ENCODE measurements around the gene OR5D14. TPM values are rescaled to one million over a fixed set of nuclear protein-coding genes. Genes with fewer than 3 reads are reported as not detected.

The OR5D14 gene
- total RNA-seq (not detected), polyA plus RNA-seq (not detected)

DNA sequence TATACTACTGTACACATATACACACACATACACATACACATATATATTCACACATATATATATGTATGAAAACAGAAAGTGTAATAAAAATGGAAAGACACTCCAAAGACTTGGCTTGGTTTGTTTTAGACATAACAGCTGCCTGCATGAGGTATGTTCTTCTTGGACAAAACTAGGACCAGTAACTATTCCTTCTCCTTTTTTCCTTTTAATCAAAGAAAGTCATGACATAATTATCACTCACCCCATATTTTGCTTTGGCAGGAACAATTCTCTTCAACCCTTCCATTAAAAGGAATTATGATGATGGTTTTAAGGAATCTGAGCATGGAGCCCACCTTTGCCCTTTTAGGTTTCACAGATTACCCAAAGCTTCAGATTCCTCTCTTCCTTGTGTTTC lies at the start of gene OR5D14:
Gene OR5D14, plus strand, starts transcription at position 301 of the 400 bp plus-strand sequence. Its CDS starts 0 bp downstream, at position 301.
- no peak within 1 kb of the TSS for H3K27ac ChIP-seq (ENCODE audit: low read depth)
- H3K36me3 ChIP-seq (ENCODE audit: insufficient read depth) = no peaks in the 10 kb centered on the region
- H3K4me1 ChIP-seq (ENCODE audit: insufficient read depth) = no peaks in the 10 kb centered on the region
- H3K4me3 ChIP-seq (ENCODE audit: low read depth, low read length) = no peak within 1 kb of the TSS
- no peak for DNase-seq (ENCODE audit: extremely low spot score)

DNA sequence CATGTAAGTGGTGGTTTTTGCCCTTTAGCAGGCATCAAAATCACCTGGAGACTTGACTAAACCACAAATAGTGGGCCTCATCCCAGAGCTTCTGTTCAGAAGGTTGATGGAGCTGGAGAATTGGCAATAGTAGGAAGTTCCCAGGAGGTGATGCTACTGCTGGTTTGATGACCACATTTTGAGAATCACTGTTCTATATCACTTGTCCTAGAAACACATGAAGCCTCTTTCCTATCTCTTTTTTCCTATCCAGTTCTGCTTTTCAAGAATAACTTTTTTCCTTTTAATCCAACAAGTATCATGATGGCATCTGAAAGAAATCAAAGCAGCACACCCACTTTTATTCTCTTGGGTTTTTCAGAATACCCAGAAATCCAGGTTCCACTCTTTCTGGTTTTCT lies 22.2 kb upstream of the OR5D14 start, which contains the start of gene OR5D13:
Gene OR5D13, plus strand, starts transcription at position 301 of the 400 bp plus-strand sequence. Its CDS starts 0 bp downstream, at position 301.
- H3K4me3 ChIP-seq (ENCODE audit: low read depth, low read length) = no peak within 1 kb of the TSS
- no peaks in the 10 kb centered on the region for H3K36me3 ChIP-seq (ENCODE audit: insufficient read depth)
- no peak within 1 kb of the TSS for H3K27ac ChIP-seq (ENCODE audit: low read depth)
- DNase-seq (ENCODE audit: extremely low spot score) = no peak
- no peaks in the 10 kb centered on the region for H3K4me1 ChIP-seq (ENCODE audit: insufficient read depth)

DNA sequence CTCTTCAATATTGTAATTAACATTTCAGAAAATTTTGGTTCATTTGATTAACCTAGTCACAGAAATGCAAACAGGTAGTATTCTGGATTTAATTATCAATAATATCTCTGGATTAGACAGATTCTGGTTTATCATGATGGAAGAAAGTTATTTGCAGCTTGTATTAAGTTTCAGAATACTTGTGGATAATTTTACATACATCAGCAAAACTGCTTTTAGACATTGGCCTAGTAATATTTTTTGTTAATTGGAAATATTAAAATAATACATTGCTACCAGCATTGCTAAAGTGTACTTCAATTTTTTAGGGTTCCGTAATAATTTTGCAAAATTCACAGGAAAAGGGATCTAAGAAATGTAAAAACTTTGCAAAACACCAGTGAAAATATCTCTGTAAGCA lies 3.8 kb upstream of the OR5D14 start:
- no peaks in the 10 kb centered on the region for H3K4me1 ChIP-seq (ENCODE audit: insufficient read depth)
- H3K4me3 ChIP-seq (ENCODE audit: low read depth, low read length) = no peak overlapping the region
- no peak overlapping the region for H3K27ac ChIP-seq (ENCODE audit: low read depth)
- peak; percentile 0 for DNase-seq (ENCODE audit: extremely low spot score)
- no peaks in the 10 kb centered on the region for H3K36me3 ChIP-seq (ENCODE audit: insufficient read depth)
- 85% methylated on average over 1 of the region's 1 CpG for WGBS

DNA sequence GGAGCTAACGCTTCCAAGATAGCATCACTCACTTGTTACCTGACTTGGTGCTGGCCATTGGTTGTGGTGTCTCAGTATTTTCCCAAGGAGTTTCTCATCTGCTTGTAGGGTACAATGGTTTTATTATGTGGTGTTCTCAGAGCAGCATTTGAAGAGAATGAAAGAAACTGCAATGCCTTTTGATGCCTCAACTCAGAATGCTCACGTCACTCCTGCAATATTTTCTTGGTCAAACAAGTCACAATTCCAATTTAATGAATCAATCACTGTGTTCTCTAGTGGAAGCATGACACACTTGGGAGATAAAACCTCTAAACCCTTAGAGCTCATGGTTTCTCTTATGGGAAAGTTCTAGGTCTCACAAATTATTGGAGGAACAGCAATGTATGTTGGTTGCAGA lies 2.0 kb upstream of the OR5D14 start:
- Histone ChIP-seq H3K4me1 (ENCODE audit: insufficient read depth) (no peaks in the 10 kb centered on the region), H3K36me3 (ENCODE audit: insufficient read depth) (no peaks in the 10 kb centered on the region), H3K27ac (ENCODE audit: low read depth) (no peak overlapping the region), H3K4me3 (ENCODE audit: low read depth, low read length) (no peak overlapping the region)
- DNase-seq (ENCODE audit: extremely low spot score) = no peak
- 75% methylated on average over 2 of the region's 2 CpGs for WGBS

DNA sequence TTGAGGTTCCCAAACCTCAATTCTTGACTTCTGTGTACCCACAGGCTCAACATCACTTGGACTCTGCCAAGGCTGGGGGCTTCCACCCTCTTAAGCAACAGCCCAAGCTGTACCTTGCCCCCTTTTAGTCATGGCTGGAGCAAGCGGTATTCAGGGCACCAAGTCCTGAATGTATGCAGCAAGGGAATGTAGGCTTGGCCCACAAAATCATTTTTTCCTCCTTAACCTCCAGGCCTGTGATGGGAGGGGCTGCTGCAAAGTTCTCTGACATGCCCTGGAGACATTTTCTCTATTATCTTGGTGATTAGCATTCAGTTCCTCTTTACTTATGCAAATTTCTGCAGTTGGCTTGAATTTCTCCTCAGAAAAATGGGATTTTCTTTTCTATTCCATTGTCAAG lies 10.9 kb downstream of the OR5D14 start:
- WGBS = 88% methylated on average over 1 of the region's 1 CpG
- Histone ChIP-seq H3K4me1 (ENCODE audit: insufficient read depth) (no peaks in the 10 kb centered on the region), H3K36me3 (ENCODE audit: insufficient read depth) (no peaks in the 10 kb centered on the region), H3K4me3 (ENCODE audit: low read depth, low read length) (no peak overlapping the region), H3K27ac (ENCODE audit: low read depth) (no peak overlapping the region)
- no peak for DNase-seq (ENCODE audit: extremely low spot score)

DNA sequence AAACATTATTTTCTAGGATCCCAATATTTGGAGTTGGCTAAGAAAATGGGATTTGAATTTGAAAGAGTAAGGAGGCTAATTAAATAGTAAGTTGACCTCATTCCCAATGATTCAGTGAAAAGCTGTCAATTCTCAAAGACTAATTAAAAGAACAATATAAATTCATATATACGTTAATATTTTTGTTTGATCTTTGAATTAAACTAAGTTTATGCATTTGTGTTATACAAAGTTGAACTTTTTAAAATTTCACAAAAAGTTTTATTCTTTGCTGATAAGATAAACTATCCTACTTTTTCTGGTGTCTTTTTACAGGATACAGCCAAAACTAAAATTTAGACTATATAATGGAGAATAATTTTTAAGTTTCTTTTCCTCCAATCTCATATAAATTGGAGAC lies 15.7 kb downstream of the OR5D14 start, which contains the start of gene OR5L1:
Gene OR5L1, plus strand, starts transcription at position 301 of the 400 bp plus-strand sequence. CDS start 100 bp downstream, outside the sequence.
- no peaks in the 10 kb centered on the region for H3K4me1 ChIP-seq (ENCODE audit: insufficient read depth)
- 77% methylated on average over 1 of the region's 1 CpG for WGBS
- no peak for DNase-seq (ENCODE audit: extremely low spot score)

DNA sequence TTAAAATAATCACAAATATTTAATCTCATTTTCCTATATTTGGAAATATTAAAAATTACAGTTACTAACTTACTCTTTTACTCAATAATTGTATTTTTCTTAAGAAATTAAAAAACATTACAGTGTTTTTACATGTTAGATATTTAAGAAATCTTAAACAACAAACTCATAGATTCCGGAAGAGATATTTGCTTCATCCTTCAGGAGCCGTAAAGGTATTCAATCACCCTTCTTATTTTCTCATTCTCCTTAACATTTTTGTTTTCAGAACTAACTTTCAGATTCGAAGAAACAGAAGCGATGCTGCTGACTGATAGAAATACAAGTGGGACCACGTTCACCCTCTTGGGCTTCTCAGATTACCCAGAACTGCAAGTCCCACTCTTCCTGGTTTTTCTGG lies 24.0 kb downstream of the OR5D14 start, which contains the start of gene OR5D18:
Gene OR5D18, plus strand, starts transcription at position 301 of the 400 bp plus-strand sequence. Its CDS starts 0 bp downstream, at position 301.
- Histone ChIP-seq H3K4me3 (ENCODE audit: low read depth, low read length) (no peak within 1 kb of the TSS), H3K27ac (ENCODE audit: low read depth) (no peak within 1 kb of the TSS), H3K4me1 (ENCODE audit: insufficient read depth) (no peaks in the 10 kb centered on the region), H3K36me3 (ENCODE audit: insufficient read depth) (no peaks in the 10 kb centered on the region)
- 82% methylated on average over 5 of the region's 5 CpGs for WGBS
- no peak for DNase-seq (ENCODE audit: extremely low spot score)

More for the DNA sequence above, 15.7 kb downstream of the OR5D14 start, which contains the start of gene OR5L1:
- no peak within 1 kb of the TSS for H3K4me3 ChIP-seq (ENCODE audit: low read depth, low read length)
- H3K27ac ChIP-seq (ENCODE audit: low read depth) = no peak within 1 kb of the TSS
- H3K36me3 ChIP-seq (ENCODE audit: insufficient read depth) = no peaks in the 10 kb centered on the region

DNA sequence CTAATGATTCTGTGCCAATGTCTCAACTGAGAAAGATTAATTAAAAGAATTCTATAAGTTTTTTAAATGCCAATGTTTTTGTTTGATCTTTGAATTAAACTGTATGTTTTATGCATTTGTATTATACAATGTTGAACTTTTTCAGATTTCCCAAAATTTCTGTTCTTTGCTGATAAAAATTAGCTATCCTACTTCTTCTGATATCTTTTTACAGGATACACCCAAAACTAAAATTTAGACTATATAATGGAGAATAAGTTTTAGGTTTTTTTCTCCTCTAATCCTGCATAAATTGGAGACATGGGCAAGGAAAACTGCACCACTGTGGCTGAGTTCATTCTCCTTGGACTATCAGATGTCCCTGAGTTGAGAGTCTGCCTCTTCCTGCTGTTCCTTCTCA lies 31.6 kb downstream of the OR5D14 start, which contains the start of gene OR5L2:
Gene OR5L2, plus strand, starts transcription at position 301 of the 400 bp plus-strand sequence. Its CDS starts 0 bp downstream, at position 301.
- no peak for DNase-seq (ENCODE audit: extremely low spot score)
- Histone ChIP-seq H3K27ac (ENCODE audit: low read depth) (no peak within 1 kb of the TSS), H3K4me1 (ENCODE audit: insufficient read depth) (no peaks in the 10 kb centered on the region), H3K4me3 (ENCODE audit: low read depth, low read length) (no peak within 1 kb of the TSS), H3K36me3 (ENCODE audit: insufficient read depth) (no peaks in the 10 kb centered on the region)

DNA sequence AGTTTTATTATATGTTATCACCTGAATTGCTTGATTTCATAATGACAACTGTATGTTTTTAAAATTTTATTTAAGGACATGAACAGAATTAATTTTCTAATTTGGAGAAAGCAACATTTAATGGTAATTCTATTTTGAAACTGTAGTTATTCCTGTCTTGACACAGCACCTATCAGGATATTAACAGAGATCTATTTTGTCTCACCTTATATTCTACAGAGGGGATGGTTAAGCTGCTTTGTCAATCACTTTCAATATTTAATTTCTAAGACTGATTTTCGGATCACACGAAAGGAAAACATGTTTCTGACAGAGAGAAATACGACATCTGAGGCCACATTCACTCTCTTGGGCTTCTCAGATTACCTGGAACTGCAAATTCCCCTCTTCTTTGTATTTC lies 43.1 kb downstream of the OR5D14 start, which contains the start of gene OR5D16:
Gene OR5D16, plus strand, starts transcription at position 301 of the 400 bp plus-strand sequence. Its CDS starts 0 bp downstream, at position 301.
- Histone ChIP-seq H3K36me3 (ENCODE audit: insufficient read depth) (no peaks in the 10 kb centered on the region), H3K4me3 (ENCODE audit: low read depth, low read length) (no peak within 1 kb of the TSS), H3K4me1 (ENCODE audit: insufficient read depth) (no peaks in the 10 kb centered on the region), H3K27ac (ENCODE audit: low read depth) (no peak within 1 kb of the TSS)
- DNase-seq (ENCODE audit: extremely low spot score) = no peak
- WGBS = 25% methylated on average over 3 of the region's 3 CpGs

Other genes with a start within 250 kb of the OR5D14 start
- gene OR4C15, start 241.1 kb upstream of the OR5D14 start, total RNA-seq = not detected
- not detected for gene OR4C15, start 241.1 kb upstream of the OR5D14 start, polyA plus RNA-seq
- not detected for gene OR4C16, start 223.4 kb upstream of the OR5D14 start, total RNA-seq
- gene OR4C16, start 223.4 kb upstream of the OR5D14 start, polyA plus RNA-seq = not detected
- gene OR4C11, start 187.9 kb upstream of the OR5D14 start, total RNA-seq = not detected
- not detected for gene OR4C11, start 187.9 kb upstream of the OR5D14 start, polyA plus RNA-seq
- gene OR4P4, start 160.4 kb upstream of the OR5D14 start, total RNA-seq = not detected
- gene OR4P4, start 160.4 kb upstream of the OR5D14 start, polyA plus RNA-seq = not detected
- not detected for gene OR4S2, start 147.2 kb upstream of the OR5D14 start, total RNA-seq
- gene OR4S2, start 147.2 kb upstream of the OR5D14 start, polyA plus RNA-seq = not detected
- gene OR4C6, start 133.4 kb upstream of the OR5D14 start, total RNA-seq = not detected
- gene OR4C6, start 133.4 kb upstream of the OR5D14 start, polyA plus RNA-seq = not detected
- gene OR5D13, start 22.1 kb upstream of the OR5D14 start, total RNA-seq = not detected
- not detected for gene OR5D13, start 22.1 kb upstream of the OR5D14 start, polyA plus RNA-seq
- not detected for gene OR5L1, start 15.8 kb downstream of the OR5D14 start, total RNA-seq
- not detected for gene OR5L1, start 15.8 kb downstream of the OR5D14 start, polyA plus RNA-seq
- gene OR5D18, start 24.1 kb downstream of the OR5D14 start, total RNA-seq = not detected
- gene OR5D18, start 24.1 kb downstream of the OR5D14 start, polyA plus RNA-seq = not detected
- not detected for gene OR5L2, start 31.7 kb downstream of the OR5D14 start, total RNA-seq
- not detected for gene OR5L2, start 31.7 kb downstream of the OR5D14 start, polyA plus RNA-seq
- gene OR5D16, start 43.2 kb downstream of the OR5D14 start, total RNA-seq = not detected
- gene OR5D16, start 43.2 kb downstream of the OR5D14 start, polyA plus RNA-seq = not detected
- not detected for gene TRIM51, start 87.7 kb downstream of the OR5D14 start, total RNA-seq
- not detected for gene TRIM51, start 87.7 kb downstream of the OR5D14 start, polyA plus RNA-seq
- gene OR5W2, start 119.0 kb downstream of the OR5D14 start, total RNA-seq = not detected
- gene OR5W2, start 119.0 kb downstream of the OR5D14 start, polyA plus RNA-seq = not detected
- gene OR5I1, start 140.8 kb downstream of the OR5D14 start, total RNA-seq = not detected
- not detected for gene OR5I1, start 140.8 kb downstream of the OR5D14 start, polyA plus RNA-seq
- gene OR10AG1, start 174.4 kb downstream of the OR5D14 start, total RNA-seq = not detected
- gene OR10AG1, start 174.4 kb downstream of the OR5D14 start, polyA plus RNA-seq = not detected
- not detected for gene OR5F1, start 199.1 kb downstream of the OR5D14 start, total RNA-seq
- gene OR5F1, start 199.1 kb downstream of the OR5D14 start, polyA plus RNA-seq = not detected
- gene OR5AS1, start 232.1 kb downstream of the OR5D14 start, total RNA-seq = not detected
- not detected for gene OR5AS1, start 232.1 kb downstream of the OR5D14 start, polyA plus RNA-seq

Data from urinary bladder (tissue), 4 donors.